A549 treated with CpdA at 1 μM for 4 hours (cell line): ENCODE measurements around the gene SPANXN4. TPM values are rescaled to one million over a fixed set of nuclear protein-coding genes. Genes with fewer than 3 reads are reported as not detected.

Experiments
- total RNA-seq: library from RNA; stranded (reverse); fragments of 200-300 nt; extraction: Qiagen RNA extraction; gene quantifications from 5 replicates; pipeline ENCODE4 v1.2.3, GENCODE V29; 2022; ENCODE audit warnings: low read depth

The SPANXN4 gene, protein sequence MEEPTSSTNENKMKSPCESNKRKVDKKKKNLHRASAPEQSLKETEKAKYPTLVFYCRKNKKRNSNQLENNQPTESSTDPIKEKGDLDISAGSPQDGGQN
- not detected in 5 replicates for total RNA-seq

GRCh38 chrX:143025628-143026027, at the start of gene SPANXN4:
Gene SPANXN4, plus strand, starts transcription at chrX:143025928. Its CDS starts 87 bp downstream, at chrX:143026015.

